Body of pancreas (tissue), 4 donors: ENCODE results near the gene CNIH1.

Experiments used
- CTCF ChIP-seq, 7 experiments: fragments of 450-650 bp in 4 of 7; fragments of 200-600 bp in 3 of 7; sonication (generic) in 3 of 7; IDR thresholded peaks; one replicate each; pipeline ENCODE4 v1.5.1; 2016 to 2019; ENCODE audit warnings: antibody characterized with exemption in 7 of 7
- POLR2A ChIP-seq, 3 donors: fragments of 450-650 bp; IDR thresholded peaks; one replicate each; pipeline ENCODE4 v1.6.1; 2016; ENCODE audit warnings: antibody characterized with exemption in 3 of 3, mild to moderate bottlenecking in 2 of 3

- TF ChIP-seq CTCF (IDR thresholded peaks at IDR 0.05): no peak
- no peak for TF ChIP-seq POLR2A (IDR thresholded peaks at IDR 0.05)
These were observed 30.5 kb upstream of the CNIH1 start for GRCh38 chr14:54471641-54472040.
